Measurements from ENCODE around the gene FCHSD2.

FCHSD2 gene

DNA sequence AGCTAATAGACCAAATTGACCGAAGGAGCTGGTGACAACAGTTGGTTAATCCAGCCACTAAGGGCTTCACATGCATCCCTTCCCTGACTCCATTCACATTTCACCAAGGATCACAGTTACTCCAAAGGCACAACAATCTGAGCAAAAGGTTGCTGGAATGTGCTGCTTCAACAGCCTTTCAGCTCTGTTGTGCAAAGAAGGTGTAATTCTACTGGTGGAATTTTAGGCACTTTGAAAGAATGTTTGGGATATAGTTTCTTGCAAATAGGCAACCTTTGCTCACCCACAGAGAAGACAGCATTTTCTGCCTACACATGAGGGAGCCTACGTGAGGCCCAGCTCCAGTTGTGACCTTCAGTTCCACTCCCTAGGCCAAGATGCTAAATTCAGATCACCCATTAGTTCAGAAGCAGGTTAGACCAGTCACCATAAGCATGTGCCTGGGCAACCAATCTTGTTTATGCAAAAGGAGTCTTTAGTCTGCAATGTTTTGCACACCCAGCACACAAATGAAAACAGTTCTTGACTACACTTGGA, 21.6 kb upstream of the FCHSD2 start:
- Histone ChIP-seq H3K79me2 (no peaks in the 10 kb centered on the region), H3K4me3 (ENCODE audit: low read depth, low read length) (no peak overlapping the region), H3K4me2 (ENCODE audit: low read length) (no peak overlapping the region), H3K36me3 (ENCODE audit: control insufficient read depth, insufficient read depth, low read length) (no peaks in the 10 kb centered on the region), H3K27ac (no peak overlapping the region), H3K27me3 (ENCODE audit: control insufficient read depth, insufficient read depth, low read length) (no peaks in the 10 kb centered on the region), H3K9ac (no peak overlapping the region), H3K4me1 (peaks cover under 1% of the 10 kb centered on the region), H2AFZ (no peak overlapping the region), H3K9me3 (ENCODE audit: control insufficient read depth, low read length) (no peaks in the 10 kb centered on the region)
- TF ChIP-seq, protein P1, sequence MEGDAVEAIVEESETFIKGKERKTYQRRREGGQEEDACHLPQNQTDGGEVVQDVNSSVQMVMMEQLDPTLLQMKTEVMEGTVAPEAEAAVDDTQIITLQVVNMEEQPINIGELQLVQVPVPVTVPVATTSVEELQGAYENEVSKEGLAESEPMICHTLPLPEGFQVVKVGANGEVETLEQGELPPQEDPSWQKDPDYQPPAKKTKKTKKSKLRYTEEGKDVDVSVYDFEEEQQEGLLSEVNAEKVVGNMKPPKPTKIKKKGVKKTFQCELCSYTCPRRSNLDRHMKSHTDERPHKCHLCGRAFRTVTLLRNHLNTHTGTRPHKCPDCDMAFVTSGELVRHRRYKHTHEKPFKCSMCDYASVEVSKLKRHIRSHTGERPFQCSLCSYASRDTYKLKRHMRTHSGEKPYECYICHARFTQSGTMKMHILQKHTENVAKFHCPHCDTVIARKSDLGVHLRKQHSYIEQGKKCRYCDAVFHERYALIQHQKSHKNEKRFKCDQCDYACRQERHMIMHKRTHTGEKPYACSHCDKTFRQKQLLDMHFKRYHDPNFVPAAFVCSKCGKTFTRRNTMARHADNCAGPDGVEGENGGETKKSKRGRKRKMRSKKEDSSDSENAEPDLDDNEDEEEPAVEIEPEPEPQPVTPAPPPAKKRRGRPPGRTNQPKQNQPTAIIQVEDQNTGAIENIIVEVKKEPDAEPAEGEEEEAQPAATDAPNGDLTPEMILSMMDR (IDR thresholded peaks at IDR 0.05) = no peak

DNA sequence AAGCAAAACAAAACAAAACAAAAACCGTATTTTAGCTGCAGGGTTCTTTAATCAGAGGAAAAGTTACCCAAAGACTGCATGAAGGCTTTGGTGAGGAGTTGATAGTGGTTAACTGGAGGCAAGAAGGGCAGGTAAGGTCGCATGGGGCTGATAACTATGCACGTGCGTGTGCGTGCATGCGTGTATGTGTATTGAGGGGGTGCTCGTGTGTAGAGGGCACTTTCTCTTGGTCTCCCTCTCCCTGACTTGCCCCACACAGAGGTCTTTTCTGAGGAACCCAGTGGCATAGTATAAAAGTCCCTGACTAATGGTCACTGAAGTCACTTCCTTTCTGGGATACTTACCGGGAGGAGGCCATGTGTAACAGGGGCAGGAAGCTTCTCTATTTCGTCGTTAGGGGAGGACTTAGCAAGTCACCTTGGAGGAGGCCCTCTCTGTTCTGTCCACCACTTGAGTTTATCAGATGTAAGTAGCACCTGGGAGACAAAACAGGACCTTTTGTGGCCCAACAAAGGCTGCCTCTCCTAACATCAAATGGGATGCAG, 20.1 kb upstream of the FCHSD2 start:
- H3K4me1 ChIP-seq = peaks cover 11% of the 10 kb centered on the region
- TF ChIP-seq, protein P1 (IDR thresholded peaks at IDR 0.05) = no peak

DNA sequence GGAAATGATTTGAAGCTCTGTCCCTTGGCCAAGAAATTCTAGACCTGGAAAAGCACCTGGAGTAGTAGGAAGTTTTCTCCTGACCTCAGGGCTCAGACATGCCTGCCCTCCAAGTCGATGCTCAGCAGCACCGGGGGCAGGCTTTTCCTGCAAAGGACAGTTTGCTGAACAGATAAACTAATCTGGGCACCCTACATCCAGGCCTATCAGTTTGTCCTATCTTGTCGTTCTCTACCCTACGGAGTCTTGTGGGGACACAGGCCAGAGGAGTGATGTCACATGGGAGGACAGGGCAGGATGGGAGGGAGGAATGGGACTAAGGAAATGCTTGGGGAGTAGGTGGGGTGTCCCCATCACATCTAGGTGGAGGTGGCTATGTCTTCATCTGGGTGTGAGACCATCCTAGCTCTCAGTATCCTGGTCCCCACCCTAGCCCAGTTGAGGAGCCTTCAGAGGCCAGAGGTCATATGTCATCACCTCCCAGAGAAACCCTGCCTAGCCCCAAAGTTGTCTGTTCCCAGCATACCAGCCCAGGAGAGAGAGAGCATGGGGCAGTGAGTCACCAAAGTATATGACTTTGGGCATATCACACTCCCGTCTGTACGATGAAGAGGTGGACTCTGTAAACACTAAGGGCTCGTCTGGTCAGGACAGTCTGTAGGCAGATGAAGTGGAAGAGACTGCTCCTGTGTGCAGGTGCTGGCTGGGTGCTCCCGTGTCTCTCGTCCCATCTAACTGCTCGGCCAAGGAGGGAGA, 18.1 kb upstream of the FCHSD2 start:
- Histone ChIP-seq H3K79me2 (no peaks in the 10 kb centered on the region), H3K27me3 (ENCODE audit: control insufficient read depth, insufficient read depth, low read length) (no peaks in the 10 kb centered on the region), H3K36me3 (ENCODE audit: control insufficient read depth, insufficient read depth, low read length) (no peaks in the 10 kb centered on the region), H2AFZ (no peak overlapping the region), H3K27ac (no peak overlapping the region), H3K4me1 (peaks cover 11% of the 10 kb centered on the region), H3K9me3 (ENCODE audit: control insufficient read depth, low read length) (no peaks in the 10 kb centered on the region), H3K4me3 (ENCODE audit: low read depth, low read length) (no peak overlapping the region), H3K9ac (no peak overlapping the region), H3K4me2 (ENCODE audit: low read length) (no peak overlapping the region)
- TF ChIP-seq, protein P1 (IDR thresholded peaks at IDR 0.05) = no peak

More for the DNA sequence above, 20.1 kb upstream of the FCHSD2 start:
- Histone ChIP-seq H3K27ac (no peak overlapping the region), H3K4me3 (ENCODE audit: low read depth, low read length) (no peak overlapping the region), H3K9me3 (ENCODE audit: control insufficient read depth, low read length) (no peaks in the 10 kb centered on the region), H3K9ac (no peak overlapping the region), H3K36me3 (ENCODE audit: control insufficient read depth, insufficient read depth, low read length) (no peaks in the 10 kb centered on the region), H3K27me3 (ENCODE audit: control insufficient read depth, insufficient read depth, low read length) (no peaks in the 10 kb centered on the region), H3K4me2 (ENCODE audit: low read length) (no peak overlapping the region), H2AFZ (no peak overlapping the region), H3K79me2 (no peaks in the 10 kb centered on the region)

DNA sequence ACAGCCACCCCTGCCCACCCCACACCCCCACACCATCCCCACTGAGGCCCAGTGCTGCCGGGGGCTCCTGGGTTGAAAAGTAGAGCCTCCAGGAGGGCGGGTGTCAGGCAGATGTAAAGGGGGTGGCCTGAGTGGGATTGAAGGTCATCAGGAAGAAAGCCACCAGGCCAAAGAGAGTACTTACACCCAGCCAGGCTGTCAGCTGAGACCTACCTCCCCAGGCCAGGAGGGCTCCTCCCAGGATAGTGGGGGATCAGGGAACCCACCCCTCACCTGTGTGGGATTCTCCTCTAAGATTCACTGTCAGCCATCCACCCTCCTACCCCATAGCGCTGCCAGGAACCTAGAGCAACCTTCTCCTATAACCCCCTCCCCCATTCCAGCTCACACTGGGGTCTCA, 17.2 kb upstream of the FCHSD2 start:
- no peak overlapping the region for H3K27ac ChIP-seq
- no peak overlapping the region for H3K4me3 ChIP-seq (ENCODE audit: low read depth, low read length)
- H2AFZ ChIP-seq = no peak overlapping the region

More for the DNA sequence above, 17.2 kb upstream of the FCHSD2 start:
- H3K36me3 ChIP-seq (ENCODE audit: control insufficient read depth, insufficient read depth, low read length) = no peaks in the 10 kb centered on the region
- no peak overlapping the region for H3K9ac ChIP-seq
- H3K4me1 ChIP-seq = peaks cover 11% of the 10 kb centered on the region
- H3K79me2 ChIP-seq = no peaks in the 10 kb centered on the region
- no peaks in the 10 kb centered on the region for H3K9me3 ChIP-seq (ENCODE audit: control insufficient read depth, low read length)
- no peaks in the 10 kb centered on the region for H3K27me3 ChIP-seq (ENCODE audit: control insufficient read depth, insufficient read depth, low read length)
- no peak overlapping the region for H3K4me2 ChIP-seq (ENCODE audit: low read length)
- TF ChIP-seq, protein P1 (IDR thresholded peaks at IDR 0.05) = no peak
